ENCODE measurements around the gene TMC2.

The TMC2 gene

GRCh38 chr20:2578475-2579192 is 42.3 kb downstream of the TMC2 start:
- FAIRE-seq = no peak

- no peak for FAIRE-seq
Measured at GRCh38 chr20:2585811-2586210, 49.4 kb downstream of the TMC2 start.

GRCh38 chr20:2593756-2594155 is 57.4 kb downstream of the TMC2 start:
- no peak for FAIRE-seq

DNA sequence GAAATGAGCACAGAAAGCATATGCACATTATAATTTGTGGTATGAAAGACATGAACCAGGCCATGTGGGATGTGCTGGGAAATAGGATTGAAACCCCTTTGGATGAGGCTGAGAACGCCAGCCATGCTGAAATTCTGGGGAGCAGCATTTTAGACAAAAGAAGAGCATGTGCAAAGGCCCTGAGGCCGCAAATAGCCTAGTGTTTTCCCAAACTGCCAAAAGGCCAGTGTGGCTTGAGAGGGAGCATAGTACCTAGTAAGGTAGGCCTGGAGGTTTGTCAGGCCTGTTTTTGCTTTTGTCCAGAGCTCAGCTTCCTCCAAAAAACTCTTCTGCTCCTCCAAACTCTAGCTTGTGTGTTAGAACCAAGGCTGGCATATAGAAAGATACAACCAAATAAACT is 58.7 kb downstream of the TMC2 start:
- FAIRE-seq = no peak

GRCh38 chr20:2596673-2597279 is 60.4 kb downstream of the TMC2 start:
- no peak for FAIRE-seq

GRCh38 chr20:2599288-2600006 is 63.1 kb downstream of the TMC2 start:
- FAIRE-seq = no peak

DNA sequence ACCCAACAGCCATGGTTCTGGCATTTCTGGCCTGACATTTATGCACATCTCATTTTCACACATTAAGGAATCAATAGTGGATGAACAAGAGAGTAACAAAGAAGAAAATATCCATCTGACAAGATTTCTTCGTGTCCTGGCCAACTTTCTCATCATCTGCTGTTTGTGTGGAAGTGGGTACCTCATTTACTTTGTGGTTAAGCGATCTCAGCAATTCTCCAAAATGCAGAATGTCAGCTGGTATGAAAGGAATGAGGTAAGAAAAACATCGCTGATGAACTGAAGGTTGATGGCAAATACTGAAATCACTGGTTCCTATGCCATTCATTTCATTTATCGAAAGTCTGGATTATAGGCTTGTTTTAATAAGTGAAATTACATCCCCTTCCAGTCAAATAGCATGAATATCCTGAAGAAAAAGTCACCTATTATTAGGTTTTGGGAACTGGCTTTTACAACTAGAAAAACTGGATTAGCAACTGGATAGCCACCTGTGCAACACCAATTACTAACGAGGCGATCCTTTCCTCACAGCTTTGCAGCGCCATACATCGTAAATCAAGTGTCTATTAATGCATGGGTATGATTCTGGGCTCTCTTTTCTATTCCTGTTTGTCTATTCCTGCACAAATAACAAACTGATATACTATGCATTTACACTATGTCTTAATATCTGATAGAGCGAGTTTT is 65.8 kb downstream of the TMC2 start:
- FAIRE-seq = no peak

DNA sequence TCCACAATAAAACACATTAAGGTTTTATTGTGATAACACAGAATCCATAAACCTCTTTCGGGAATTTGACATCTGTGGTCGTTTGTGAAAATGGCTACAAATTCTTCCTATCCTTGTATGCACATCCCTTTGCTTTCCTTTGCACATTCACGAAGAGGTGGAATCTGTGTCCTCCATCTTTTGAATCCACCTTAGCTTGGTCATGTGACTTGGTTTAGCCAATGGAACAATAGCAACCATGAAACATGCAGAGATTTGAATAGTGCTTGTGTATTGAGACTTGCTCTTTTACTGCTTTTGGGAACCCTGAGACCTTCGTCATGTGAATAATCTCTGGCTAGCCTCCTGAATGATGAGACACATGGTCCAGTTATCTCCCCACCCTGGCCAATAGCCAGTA is 66.4 kb downstream of the TMC2 start:
- no peak for FAIRE-seq

GRCh38 chr20:2603816-2604505 is 67.6 kb downstream of the TMC2 start:
- FAIRE-seq = no peak

DNA sequence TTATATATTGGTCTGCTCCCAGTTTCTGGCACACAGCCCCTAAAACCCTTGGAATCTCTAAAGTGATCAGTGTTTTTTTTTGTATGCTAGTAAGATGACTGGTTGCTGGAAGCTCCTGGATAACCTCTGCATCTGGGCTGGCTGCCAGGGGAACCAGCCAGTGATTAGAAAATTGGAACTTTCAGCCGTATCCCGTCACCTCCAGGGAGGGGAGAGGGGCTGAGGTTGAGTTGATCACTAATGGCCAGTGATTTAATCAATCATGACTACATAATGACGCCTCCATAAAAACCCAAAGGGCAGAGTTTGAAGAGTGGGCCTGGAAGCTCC is 68.1 kb downstream of the TMC2 start:
- FAIRE-seq = no peak

DNA sequence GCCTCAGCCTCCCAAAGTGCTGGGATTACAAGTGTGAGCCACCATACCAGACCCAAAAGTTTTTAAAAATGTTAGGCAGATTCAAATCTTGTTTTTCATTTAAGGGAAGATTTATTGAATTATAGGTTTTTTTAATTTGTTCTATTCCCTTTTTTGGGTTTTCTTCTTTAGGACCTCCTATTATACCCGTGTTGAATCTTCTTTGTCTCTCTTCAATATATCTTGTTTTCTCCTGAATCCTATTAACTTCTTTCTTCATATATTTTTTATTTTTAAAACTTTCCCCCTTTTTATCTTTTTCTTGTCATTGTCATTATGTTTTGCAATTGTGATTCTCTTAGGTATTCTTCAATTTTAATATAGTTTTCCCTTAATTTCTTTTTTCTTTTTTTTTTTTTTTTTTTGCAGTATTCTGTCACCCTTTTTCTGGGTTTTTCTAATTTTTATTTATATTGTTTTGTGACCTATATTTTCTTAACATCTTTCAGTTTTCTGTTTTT is 70.2 kb downstream of the TMC2 start:
- peak; percentile 92 for FAIRE-seq

GRCh38 chr20:2610326-2610725 is 74.0 kb downstream of the TMC2 start:
- no peak for FAIRE-seq

DNA sequence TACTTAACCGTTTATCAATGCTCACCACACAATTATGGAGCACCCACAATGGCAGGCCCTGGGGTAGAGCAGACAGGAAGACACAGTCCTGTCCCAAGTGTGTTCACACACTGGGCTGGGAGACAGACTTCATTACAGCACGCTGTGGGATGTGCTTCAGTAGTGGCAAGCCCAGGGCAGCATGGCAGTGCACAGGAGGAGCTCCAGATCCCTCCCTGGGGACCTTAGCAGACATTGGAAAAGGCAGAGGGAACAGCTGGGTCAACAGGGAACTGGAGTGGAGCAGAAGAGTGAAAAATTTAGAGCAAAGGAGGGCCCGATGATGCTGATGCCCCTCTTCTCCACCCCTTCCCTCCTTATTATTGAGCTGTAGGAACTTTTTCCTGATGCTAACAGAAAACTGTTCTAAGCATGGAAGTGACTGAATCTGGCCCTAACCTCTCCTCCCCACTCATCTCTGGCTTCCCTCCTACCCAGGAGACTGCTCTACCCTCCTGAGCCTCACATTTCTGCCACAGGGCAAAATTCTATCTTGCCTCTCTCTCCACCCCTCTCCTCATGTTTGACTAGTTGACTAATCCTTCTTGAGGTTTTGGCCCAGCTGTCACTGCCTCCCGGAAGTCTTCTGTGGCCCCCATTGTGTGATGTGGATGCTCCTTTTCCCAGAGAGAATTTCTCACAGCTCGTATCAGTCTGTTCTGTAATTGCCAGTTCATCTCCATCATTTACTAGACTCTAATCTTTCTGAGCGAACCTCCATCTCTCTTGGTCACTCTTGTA is 74.8 kb downstream of the TMC2 start:
- no peak for FAIRE-seq

DNA sequence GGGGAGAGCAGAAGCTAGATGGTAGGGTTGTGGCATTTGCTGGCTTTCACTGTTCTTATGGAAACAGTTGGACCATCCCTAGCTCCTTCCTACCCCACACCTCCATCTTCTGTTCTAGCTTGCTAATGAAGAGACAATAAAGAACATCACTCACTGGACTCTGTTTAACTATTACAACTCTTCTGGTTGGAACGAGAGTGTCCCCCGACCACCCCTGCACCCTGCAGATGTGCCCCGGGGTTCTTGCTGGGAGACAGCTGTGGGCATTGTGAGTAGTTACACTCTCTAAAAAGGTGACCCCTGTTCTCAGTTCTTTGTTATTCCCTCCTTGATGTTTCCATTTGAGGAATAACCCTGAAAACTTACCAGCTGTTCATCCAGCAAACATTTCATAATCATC is 75.7 kb downstream of the TMC2 start:
- FAIRE-seq = no peak

GRCh38 chr20:2616634-2617033 is 80.3 kb downstream of the TMC2 start:
- no peak for FAIRE-seq

DNA sequence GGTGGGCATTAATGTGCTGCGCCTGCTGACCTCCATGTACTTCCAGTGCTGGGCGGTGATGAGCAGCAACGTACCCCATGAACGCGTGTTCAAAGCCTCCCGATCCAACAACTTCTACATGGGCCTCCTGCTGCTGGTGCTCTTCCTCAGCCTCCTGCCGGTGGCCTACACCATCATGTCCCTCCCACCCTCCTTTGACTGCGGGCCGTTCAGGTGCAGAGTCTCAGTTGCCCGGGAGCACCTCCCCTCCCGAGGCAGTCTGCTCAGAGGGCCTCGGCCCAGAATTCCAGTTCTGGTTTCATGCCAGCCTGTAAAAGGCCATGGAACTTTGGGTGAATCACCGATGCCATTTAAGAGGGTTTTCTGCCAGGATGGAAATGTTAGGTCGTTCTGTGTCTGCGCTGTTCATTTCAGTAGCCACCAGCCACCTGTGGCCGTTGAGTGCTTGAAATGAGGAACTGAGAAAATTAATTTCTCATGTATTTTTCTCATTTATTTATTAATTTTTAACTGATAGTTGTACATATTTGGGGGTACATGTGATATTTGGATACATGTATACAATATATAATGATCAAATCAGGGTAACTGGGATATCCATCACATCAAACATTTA is 80.8 kb downstream of the TMC2 start:
- FAIRE-seq = no peak

- FAIRE-seq = no peak
Measured at GRCh38 chr20:2618815-2619214, 82.4 kb downstream of the TMC2 start.

GRCh38 chr20:2619337-2619736 is 83.0 kb downstream of the TMC2 start:
- no peak for FAIRE-seq

- no peak for FAIRE-seq
Measured at GRCh38 chr20:2619961-2620595, 83.7 kb downstream of the TMC2 start.

DNA sequence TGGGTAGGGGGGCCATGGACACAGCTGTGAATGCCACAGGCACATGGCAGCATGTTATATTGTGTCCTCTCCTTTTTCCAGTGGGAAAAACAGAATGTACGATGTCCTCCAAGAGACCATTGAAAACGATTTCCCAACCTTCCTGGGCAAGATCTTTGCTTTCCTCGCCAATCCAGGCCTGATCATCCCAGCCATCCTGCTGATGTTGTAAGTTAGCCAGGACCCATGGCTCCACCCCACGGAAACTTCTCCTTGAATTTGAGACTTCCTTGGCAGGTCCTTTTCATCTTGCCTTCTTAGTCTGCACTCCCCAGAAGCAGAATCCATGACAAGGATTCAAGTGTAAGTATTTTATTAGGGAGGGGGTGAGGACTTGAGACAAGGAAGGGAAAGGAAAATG is 87.8 kb downstream of the TMC2 start:
- FAIRE-seq = no peak

- FAIRE-seq = no peak
Measured at GRCh38 chr20:2625062-2625461, 88.7 kb downstream of the TMC2 start.
